ENCODE measurements around the gene GPC5.

GPC5 gene

DNA sequence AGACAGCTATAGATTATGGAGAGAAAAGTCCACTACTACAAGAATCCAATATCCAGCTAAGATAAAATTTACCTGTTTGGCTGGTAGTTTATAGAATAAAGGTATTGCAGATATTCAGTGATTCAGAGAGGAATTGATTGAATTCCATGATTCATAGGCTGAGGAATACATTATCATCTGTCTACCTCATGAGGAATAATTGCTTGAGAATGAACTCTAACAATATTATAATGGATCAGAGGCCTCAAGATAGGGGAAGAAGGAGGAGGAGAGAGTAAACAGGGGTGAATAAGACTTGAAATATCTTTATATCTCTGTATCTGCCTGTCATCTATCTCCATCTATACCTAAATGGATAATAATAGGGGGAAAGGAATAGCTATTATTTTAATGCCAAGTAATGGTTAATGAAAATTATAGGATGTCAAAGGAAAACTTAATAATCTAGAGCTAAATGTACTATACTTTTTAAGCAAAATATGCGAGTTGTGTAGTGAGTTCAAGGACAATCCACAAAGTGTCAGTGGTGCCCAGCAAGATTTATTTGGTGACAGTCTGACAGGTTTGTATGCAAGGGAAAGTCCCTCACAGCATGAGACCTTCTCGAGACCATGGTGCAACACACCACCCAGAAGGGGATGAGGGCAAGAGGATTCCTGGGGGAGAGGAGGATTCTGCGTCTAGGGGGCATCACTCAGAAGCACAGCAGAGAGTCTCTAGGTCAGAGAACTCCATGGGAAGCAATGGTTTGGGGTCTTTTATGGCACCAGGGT lies 224.5 kb downstream of the GPC5 start:
- TF ChIP-seq, protein P1, sequence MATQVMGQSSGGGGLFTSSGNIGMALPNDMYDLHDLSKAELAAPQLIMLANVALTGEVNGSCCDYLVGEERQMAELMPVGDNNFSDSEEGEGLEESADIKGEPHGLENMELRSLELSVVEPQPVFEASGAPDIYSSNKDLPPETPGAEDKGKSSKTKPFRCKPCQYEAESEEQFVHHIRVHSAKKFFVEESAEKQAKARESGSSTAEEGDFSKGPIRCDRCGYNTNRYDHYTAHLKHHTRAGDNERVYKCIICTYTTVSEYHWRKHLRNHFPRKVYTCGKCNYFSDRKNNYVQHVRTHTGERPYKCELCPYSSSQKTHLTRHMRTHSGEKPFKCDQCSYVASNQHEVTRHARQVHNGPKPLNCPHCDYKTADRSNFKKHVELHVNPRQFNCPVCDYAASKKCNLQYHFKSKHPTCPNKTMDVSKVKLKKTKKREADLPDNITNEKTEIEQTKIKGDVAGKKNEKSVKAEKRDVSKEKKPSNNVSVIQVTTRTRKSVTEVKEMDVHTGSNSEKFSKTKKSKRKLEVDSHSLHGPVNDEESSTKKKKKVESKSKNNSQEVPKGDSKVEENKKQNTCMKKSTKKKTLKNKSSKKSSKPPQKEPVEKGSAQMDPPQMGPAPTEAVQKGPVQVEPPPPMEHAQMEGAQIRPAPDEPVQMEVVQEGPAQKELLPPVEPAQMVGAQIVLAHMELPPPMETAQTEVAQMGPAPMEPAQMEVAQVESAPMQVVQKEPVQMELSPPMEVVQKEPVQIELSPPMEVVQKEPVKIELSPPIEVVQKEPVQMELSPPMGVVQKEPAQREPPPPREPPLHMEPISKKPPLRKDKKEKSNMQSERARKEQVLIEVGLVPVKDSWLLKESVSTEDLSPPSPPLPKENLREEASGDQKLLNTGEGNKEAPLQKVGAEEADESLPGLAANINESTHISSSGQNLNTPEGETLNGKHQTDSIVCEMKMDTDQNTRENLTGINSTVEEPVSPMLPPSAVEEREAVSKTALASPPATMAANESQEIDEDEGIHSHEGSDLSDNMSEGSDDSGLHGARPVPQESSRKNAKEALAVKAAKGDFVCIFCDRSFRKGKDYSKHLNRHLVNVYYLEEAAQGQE (IDR thresholded peaks at IDR 0.05; ENCODE audit: insufficient read depth in 1 of 2, low read depth in 2 of 2, low read length in 2 of 2): no peak
- no peak for TF ChIP-seq SIN3A (IDR thresholded peaks at IDR 0.05; ENCODE audit: borderline replicate concordance, insufficient read depth, low read length)
- no peak for TF ChIP-seq POLR2AphosphoS5 (IDR thresholded peaks at IDR 0.05; ENCODE audit: low read depth, low read length)
- TF ChIP-seq FOXP2 (optimal IDR thresholded peaks at IDR 0.05; ENCODE audit: borderline replicate concordance, extremely low read depth, extremely low read length, insufficient read depth): no peak
- no peak for TF ChIP-seq TAF1 (IDR thresholded peaks at IDR 0.05; ENCODE audit: borderline replicate concordance, insufficient read depth, low read length)

DNA sequence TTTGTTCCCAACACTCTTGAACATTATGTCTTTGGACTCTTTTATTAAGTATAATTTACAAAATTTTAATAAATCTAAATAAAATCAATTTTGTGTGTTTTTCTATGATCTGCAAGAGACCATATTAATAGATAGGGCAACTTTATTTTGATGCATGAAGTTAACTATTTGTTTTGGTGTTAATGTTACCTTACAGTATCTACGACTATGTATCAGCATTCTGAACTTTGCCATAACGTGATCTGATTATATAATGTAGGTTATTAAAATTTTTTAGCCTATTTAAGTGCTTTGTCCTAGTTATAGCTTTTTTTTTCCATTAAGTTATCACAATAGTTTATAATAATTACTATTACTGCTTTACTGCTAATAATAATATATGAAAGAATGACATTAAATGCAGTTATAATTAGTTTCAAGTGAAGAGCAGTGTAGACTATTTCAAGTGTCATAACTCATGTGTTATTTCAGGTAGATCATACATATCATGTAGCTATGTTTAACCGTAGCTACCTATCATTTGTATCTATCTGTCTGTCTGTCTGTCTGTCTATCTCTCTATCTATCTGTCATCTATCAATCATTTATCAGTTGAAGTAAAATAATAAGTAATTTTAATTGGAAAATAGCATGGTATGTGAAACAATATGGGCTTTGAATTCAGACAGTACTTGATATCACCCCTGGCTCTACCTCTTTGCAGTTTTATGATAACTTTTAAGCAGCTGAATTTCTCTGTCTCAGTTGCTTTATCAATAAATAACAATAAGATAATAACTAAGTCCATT lies 229.7 kb downstream of the GPC5 start:
- TF ChIP-seq SIN3A (IDR thresholded peaks at IDR 0.05; ENCODE audit: borderline replicate concordance, insufficient read depth, low read length) (no peak), POLR2AphosphoS5 (IDR thresholded peaks at IDR 0.05; ENCODE audit: low read depth, low read length) (no peak), FOXP2 (optimal IDR thresholded peaks at IDR 0.05; ENCODE audit: borderline replicate concordance, extremely low read depth, extremely low read length, insufficient read depth) (no peak), TAF1 (IDR thresholded peaks at IDR 0.05; ENCODE audit: borderline replicate concordance, insufficient read depth, low read length) (no peak)
- TF ChIP-seq, protein P1 (IDR thresholded peaks at IDR 0.05; ENCODE audit: insufficient read depth in 1 of 2, low read depth in 2 of 2, low read length in 2 of 2): no peak

DNA sequence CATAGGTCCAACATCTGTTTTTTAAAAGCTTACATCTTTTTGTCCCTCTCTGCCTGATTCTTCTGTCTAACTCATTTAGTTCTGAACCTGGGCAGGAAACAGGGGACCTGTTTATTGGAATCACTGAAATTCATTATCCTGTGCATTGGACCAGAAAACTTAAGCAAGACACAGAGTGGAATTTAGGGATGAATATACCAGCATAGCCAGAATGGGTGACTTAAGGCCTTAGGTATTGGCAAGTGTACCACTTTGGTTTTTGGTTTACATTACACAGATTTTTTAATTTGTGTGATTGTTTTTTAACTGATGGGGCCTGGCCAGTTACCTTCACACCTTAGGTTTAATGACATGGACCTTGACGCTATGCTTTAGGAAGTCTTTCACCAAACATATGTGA lies 232.5 kb downstream of the GPC5 start:
- TF ChIP-seq SIN3A (IDR thresholded peaks at IDR 0.05; ENCODE audit: borderline replicate concordance, insufficient read depth, low read length) (no peak), POLR2AphosphoS5 (IDR thresholded peaks at IDR 0.05; ENCODE audit: low read depth, low read length) (no peak), FOXP2 (optimal IDR thresholded peaks at IDR 0.05; ENCODE audit: borderline replicate concordance, extremely low read depth, extremely low read length, insufficient read depth) (no peak)
- TF ChIP-seq, protein P1 (IDR thresholded peaks at IDR 0.05; ENCODE audit: insufficient read depth in 1 of 2, low read depth in 2 of 2, low read length in 2 of 2): no peak

DNA sequence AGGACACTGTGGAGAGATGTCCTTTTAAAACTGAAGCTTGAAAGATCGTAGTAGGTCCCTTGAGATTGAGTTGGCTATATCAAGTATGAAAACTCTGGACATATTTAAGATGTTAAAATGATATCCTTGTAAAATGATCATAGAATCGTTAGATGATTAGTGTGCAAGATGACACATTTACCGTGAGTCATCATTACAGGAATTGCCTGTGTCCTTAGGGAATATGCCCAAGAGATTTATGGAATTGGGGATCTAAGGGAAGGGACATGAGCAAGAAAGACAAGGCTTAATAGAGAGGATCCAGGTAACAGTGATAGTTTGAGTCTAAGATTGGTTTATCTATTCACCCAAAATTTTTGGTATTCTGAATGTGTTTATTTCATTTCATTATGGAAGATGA lies 233.7 kb downstream of the GPC5 start:
- TF ChIP-seq POLR2AphosphoS5 (IDR thresholded peaks at IDR 0.05; ENCODE audit: low read depth, low read length) (no peak), TAF1 (IDR thresholded peaks at IDR 0.05; ENCODE audit: borderline replicate concordance, insufficient read depth, low read length) (no peak), FOXP2 (optimal IDR thresholded peaks at IDR 0.05; ENCODE audit: borderline replicate concordance, extremely low read depth, extremely low read length, insufficient read depth) (no peak), SIN3A (IDR thresholded peaks at IDR 0.05; ENCODE audit: borderline replicate concordance, insufficient read depth, low read length) (no peak)
- TF ChIP-seq, protein P1 (IDR thresholded peaks at IDR 0.05; ENCODE audit: insufficient read depth in 1 of 2, low read depth in 2 of 2, low read length in 2 of 2): no peak

Measured in PFSK-1 (cell line).